ENCODE results near the gene OR8G1.

- no peak for TF ChIP-seq CTCF (IDR thresholded peaks at IDR 0.05; ENCODE audit: insufficient read depth, low read depth, low read length)
- TF ChIP-seq EZH2 (IDR thresholded peaks at IDR 0.05; ENCODE audit: insufficient read depth, low read length) = no peak
Observed at GRCh38 chr11:124233376-124233775, 7.5 kb upstream of the OR8G1 start.

All from astrocyte (in vitro differentiated cells and primary cell).